GM03348 (cell line): Measurements from ENCODE around the gene APP.
A peak's percentile ranks its signal among the peaks of the same experiment; 100 is the strongest.

Experiments
- DNase-seq: peaks from one replicate; pipeline ENCODE4 v3.0.0; 2012; ENCODE audit warnings: low spot score

APP gene

GRCh38 chr21:26170471-26171257 is at the start of gene APP:
Gene APP (minus strand): TSS chr21:26170770. CDS start chr21:26170620, 150 bp downstream.
- DNase-seq, result peak; percentile 97

- no peak for DNase-seq
These were observed 41.6 kb upstream of the APP start for GRCh38 chr21:26212220-26212619.

GRCh38 chr21:26210614-26211013 is 40.0 kb upstream of the APP start:
- no peak for DNase-seq

- DNase-seq, result no peak
These were observed 36.5 kb upstream of the APP start for GRCh38 chr21:26207021-26207420.

- peak; percentile 82 for DNase-seq
These were observed 28.9 kb upstream of the APP start for GRCh38 chr21:26199456-26199855.

- DNase-seq, result no peak
These were observed 25.1 kb upstream of the APP start for GRCh38 chr21:26195708-26196107.

GRCh38 chr21:26194811-26195251 is 24.3 kb upstream of the APP start:
- peak; percentile 64 for DNase-seq

- peak; percentile 55 for DNase-seq
These were observed 23.8 kb upstream of the APP start for GRCh38 chr21:26194326-26194725.

GRCh38 chr21:26191609-26192008 is 21.0 kb upstream of the APP start:
- no peak for DNase-seq

GRCh38 chr21:26188422-26188821 is 17.9 kb upstream of the APP start:
- DNase-seq, result no peak

- no peak for DNase-seq
These were observed 14.9 kb upstream of the APP start for GRCh38 chr21:26185446-26185845.

- no peak for DNase-seq
These were observed 14.5 kb upstream of the APP start for GRCh38 chr21:26185021-26185420.

- no peak for DNase-seq
These were observed 8.9 kb upstream of the APP start for GRCh38 chr21:26179501-26179900.

- no peak for DNase-seq
These were observed 7.3 kb upstream of the APP start for GRCh38 chr21:26177746-26178426.

GRCh38 chr21:26177187-26177586 is 6.6 kb upstream of the APP start:
- DNase-seq, result peak; percentile 27

- DNase-seq, result no peak
These were observed 909 bp upstream of the APP start for GRCh38 chr21:26171258-26172100.

- peak; percentile 77 for DNase-seq
These were observed 729 bp downstream of the APP start for GRCh38 chr21:26169611-26170470.

GRCh38 chr21:26169061-26169610 is 1.4 kb downstream of the APP start:
- peak; percentile 70 for DNase-seq

GRCh38 chr21:26168371-26168770 is 2.2 kb downstream of the APP start:
- no peak for DNase-seq

GRCh38 chr21:26167593-26167992 is 3.0 kb downstream of the APP start:
- no peak for DNase-seq

GRCh38 chr21:26165331-26165730 is 5.2 kb downstream of the APP start:
- no peak for DNase-seq
